Activated T-cell treated with anti-CD3 and anti-CD28 coated beads for 1 hour (primary cell): ENCODE data around the gene CLK3.
A peak's percentile ranks its signal among the peaks of the same experiment; 100 is the strongest.

Source experiments
- DNase-seq: peaks from one replicate; pipeline ENCODE4 v3.0.0-alpha.2; 2020; ENCODE audit warnings: low read depth

Gene CLK3

DNA sequence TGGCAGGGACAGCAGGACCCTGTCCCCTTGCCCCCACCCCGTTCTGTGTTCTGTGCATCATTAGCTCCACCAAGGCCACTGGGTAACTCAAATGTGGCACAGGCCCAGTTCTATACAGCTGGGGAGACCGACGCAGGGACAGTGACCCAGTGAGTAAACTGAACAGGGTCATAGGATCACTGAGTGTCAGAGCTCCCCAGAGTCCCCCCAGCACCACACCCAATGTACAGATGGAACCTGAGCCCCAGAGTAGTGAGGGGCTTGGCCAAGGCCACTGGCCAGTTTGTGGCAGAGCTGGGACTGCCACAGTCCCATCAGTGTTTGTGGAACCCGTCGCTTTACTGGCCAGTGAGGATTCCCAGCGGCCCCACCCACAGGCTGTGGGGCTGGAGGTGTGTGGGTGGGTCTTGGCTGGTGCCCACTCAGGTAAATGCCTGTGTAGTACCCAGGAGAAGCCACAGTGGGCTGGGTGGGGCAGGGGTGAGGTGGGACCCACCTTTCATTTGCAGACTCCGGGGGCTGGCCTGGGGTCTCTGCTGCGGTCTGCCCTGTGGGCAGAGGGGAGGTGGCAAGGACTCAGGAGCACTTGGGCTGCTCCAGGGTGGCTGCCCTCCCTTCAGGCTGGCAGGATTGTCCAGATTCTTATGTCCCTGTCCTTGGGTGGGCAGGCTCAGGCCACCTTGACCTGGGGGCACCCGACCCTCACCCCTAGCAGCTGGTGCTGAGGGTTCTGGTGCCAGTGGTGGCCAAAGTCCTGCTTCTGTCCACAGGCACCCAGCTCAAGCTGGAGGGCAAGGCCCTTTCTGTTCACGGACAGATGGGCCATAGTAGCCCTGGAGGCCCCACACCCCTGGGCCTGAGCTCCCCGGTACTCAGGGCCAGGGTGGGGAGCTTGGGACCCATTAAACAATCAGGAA is 11.6 kb upstream of the CLK3 start:
- no peak for DNase-seq

DNA sequence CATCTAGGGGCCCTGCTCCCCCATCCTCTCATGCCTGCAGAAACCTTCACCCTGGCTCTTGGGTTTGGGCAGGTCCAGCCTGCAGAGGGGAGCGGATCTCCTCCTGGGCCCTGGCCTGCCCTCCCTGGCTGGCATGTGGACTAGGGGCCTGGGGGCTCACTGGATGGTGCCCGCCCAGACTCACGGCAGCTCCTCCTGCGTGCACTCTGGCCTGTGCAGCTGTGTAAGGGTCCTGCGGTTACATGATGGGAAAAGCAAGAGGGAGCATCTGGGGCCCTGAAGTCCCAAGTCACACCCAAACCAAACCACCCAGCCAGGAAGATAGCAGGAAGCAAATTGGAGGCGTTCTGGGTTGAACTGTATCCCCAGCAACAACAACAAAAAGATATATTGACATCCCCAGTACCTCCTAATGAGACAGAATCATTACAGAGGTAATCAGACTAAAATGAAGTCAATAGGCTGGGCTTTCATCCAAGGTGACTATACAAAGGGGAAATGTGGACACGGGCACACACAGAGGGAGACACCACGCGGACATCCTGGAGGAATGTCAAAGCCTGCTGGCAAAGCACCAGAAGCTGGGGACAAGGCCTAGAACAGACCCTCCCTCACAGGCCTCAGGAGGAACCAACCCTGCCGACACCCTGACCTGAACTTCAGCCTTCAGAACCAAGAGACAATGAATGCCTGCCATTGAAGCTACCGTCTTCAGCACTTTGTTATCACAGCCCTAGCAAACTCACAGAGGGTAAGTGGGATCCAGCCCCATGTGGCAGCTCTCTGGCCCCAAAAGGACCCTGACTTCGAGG is 10.4 kb upstream of the CLK3 start:
- no peak for DNase-seq

DNA sequence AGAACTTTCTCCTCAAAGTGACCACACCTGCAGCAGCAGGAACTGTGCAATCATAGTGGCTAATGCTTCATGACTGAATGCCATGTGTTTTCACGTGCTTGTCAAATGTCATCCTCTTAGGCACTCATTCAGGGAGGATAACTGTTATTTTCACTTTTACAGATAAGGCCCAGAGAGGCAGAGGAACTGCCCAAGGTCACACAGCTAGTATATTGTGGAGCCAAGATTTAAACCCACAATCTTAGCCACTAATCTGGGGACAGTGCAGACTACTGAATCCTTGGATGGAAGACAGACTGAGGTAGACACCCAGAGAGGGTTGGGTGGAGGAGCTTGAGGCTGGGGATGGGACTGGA is 9.9 kb upstream of the CLK3 start:
- no peak for DNase-seq

DNA sequence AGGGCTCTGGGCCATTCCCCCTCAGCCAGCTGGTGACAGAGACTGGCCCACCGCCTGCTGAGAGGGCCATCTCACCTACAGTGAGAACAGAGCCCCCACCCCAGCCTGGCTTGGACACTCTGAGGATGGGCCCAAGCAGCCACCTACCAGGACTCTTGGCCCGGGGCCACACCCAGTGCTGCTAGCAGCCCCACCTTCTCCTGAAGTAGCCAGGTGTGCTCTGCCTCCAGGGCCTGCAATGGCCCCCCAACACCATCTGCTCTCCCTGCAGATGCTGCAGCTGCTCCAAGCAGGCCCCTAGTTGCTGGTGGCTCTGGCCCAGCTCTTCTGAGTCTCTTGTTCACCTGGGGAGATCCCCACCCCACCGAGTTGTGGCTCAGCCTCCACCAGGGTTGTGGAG is 6.8 kb upstream of the CLK3 start:
- no peak for DNase-seq

- no peak for DNase-seq
Observed at GRCh38 chr15:74609938-74610301, 5.7 kb upstream of the CLK3 start.

- no peak for DNase-seq
Observed at GRCh38 chr15:74610302-74610951, 5.2 kb upstream of the CLK3 start.

GRCh38 chr15:74611341-74611740 is 4.3 kb upstream of the CLK3 start:
- DNase-seq, result no peak

- no peak for DNase-seq
Observed at GRCh38 chr15:74611834-74612233, 3.8 kb upstream of the CLK3 start.

GRCh38 chr15:74612677-74613076 is 3.0 kb upstream of the CLK3 start:
- no peak for DNase-seq

- DNase-seq, result no peak
Observed at GRCh38 chr15:74613089-74613952, 2.3 kb upstream of the CLK3 start.

DNA sequence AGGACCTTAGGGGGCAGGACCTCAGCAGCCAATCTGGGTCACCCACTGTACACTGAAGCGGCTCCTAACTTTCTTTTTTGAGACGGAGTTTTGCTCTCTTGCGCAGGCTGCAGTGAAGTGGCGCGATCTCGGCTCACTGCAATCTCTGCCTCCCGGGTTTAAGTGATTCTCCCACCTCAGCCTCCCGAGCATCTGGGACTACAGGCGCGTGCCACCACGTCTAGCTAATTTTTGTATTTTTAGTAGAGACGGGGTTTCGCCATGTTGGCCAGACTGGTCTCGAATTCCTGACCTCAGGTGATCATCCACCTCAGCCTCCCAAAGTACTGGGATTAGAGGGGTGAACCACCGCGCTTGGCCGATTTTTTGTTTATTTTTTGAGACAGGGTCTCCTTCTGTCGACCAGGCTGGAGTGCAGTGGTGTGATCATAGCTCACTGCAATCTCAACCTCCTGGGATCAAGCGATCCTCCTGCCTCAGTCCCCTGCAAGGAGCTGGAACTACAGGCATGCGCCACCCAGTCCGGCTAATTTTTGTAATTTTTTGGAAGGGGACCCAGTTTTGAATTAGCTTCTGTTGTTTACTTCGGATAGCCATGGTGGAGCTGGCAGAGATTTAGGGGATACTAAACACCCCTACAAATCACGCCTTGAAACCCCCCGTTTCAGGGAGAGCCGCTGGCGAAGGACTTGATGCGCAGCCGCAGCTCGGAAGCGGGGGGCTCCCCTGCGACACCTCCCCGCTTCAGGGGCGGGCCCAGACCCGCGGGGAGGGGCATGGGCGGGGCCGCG is 1.5 kb upstream of the CLK3 start:
- no peak for DNase-seq

- DNase-seq, result peak; percentile 83
Observed at GRCh38 chr15:74614744-74615507, 710 bp upstream of the CLK3 start.

DNA sequence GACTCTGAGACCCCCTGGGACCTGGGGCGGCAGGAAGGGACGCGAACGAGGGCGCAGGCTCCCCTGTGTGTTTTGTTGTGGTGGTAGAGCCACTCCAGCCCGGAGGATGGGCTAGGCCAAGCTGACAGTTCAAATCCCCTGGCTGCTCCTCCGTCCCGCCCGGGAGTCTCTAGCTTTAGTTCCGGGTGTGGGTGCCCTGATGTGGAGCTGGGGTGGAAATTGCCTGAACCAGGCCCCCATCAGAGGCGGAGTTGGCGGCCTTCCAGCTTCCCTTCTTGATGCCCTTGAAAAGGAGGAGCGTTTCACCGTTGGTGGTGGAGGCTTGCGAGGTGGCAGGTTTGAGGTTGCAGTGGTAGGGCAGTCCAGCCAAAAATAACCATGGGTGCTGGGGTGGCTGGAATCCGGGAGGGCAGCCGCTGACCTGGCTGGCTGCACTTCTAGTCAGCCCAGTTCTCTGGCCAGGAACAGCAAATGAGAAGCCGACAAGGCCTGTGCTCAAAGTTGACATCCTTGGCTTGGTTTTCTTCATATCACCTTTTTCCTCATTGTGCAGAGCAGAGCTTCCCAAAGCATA is 817 bp downstream of the CLK3 start:
- peak; percentile 61 for DNase-seq

DNA sequence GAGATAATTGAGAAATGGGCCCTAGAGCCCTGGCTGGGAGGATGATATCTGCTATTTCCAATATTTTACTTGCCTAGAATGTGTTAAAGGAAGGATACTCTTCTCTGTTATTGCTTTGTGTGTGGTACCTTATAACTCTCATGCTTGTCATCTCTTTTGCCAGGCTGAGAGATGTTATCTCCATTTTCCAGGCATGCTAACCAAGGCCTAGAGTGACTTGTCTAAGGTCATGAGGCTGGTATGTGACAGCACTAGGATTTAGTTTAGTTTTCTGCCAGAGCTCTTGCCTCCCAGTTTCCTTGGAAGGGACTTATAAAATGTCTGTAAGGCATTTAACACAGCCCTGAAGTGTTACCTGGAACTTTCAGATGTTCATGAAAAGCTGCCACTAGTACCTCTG is 1.4 kb downstream of the CLK3 start:
- no peak for DNase-seq

- DNase-seq, result no peak
Observed at GRCh38 chr15:74618841-74619596, 3.4 kb downstream of the CLK3 start.

- DNase-seq, result no peak
Observed at GRCh38 chr15:74619916-74620635, 4.4 kb downstream of the CLK3 start.

GRCh38 chr15:74620636-74621545 is 5.3 kb downstream of the CLK3 start:
- peak; percentile 60 for DNase-seq
